NCI-H1436 treated with DMSO at 0.1 percent for 48 hours (cell line): ENCODE results near the gene THBD.
A peak's percentile ranks its signal among the peaks of the same experiment; 100 is the strongest.

ENCODE experiments used
- DNase-seq: peaks from one replicate; lab custom pipeline; 2025; lab: John Stamatoyannopoulos, UW

The THBD gene

GRCh38 chr20:23084845-23085365 is 35.4 kb upstream of the THBD start:
- no peak for DNase-seq

DNA sequence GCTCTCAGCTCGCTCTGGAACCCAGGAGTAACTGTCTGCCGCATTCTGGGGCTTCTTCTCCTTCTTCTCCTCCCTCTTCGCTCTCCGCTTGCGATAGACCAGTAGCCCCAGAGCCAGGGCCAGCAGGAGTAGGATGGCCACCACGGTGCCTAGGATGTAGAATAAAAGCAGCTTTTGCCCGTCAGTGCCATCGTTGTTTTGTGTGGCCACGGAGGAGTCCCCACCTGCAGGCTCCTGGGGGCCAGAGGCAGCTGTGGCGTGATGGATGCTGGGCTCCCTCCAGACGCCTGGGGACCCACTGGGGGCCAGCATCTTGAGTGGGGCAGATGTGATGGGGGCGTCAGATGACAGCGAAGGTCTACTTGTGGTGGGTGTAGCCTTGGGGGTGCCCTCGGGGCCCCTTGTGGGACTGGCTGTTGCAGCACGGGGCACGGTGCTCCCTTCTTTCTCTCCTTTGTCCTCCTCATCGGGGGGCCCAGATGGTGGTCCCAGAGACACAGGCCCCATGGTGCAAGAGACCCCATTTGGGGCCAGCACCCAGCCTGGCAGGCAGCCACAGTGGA is 34.9 kb upstream of the THBD start:
- no peak for DNase-seq

GRCh38 chr20:23083553-23084220 is 34.2 kb upstream of the THBD start:
- no peak for DNase-seq

DNA sequence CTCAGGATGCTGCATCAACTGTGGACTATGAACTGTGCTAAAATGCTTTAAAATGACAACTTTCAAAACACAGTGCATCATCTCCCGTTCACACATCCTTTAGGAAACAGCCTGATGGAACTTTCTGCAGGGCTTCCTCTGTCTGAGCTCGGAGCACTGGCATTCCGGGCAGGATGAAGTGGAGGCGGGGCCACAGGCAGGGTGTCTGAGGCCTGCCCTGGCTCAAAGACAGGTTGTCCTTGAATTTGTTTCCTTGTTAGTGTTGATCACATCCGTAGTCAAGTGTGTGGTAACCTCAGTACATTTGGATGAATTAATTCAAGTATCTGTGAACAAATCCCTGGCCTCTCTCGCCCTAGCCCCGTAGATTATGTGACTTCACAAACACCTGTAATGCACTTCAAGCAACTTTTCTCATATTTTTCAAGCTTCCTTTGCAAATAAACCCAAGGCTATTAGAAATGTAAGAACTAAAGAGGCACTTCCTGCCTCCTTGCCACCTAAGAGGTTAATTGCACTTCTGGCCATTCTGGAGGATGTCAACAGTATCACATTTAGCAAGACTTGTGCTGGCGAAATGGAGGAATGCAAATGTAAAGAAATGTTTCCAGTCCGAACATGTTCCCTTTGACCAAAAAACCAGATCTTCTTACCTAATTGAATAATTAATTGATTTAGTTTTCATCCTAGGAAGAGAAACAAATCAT is 33.5 kb upstream of the THBD start:
- no peak for DNase-seq

GRCh38 chr20:23081263-23081819 is 31.9 kb upstream of the THBD start:
- no peak for DNase-seq

GRCh38 chr20:23080521-23080920 is 31.0 kb upstream of the THBD start:
- DNase-seq = no peak

- no peak for DNase-seq
Observed at GRCh38 chr20:23079926-23080325, 30.5 kb upstream of the THBD start.

DNA sequence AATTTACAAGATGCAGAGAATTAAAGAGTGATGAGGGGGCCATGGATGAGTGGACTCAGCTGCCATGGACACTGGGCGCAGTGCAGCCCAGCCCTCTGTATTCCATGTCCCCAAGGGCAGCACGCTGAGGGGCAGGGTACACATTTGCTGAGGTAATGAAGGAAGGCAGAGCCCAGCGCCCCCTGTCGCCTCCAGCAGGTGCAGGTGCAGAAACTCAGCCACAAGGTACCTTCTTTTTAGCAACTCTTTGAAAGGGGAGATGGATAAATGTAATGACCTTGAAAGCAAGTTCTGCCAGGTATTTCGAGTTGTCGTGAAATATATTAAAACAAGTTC is 29.5 kb upstream of the THBD start:
- peak; percentile 69 for DNase-seq

DNA sequence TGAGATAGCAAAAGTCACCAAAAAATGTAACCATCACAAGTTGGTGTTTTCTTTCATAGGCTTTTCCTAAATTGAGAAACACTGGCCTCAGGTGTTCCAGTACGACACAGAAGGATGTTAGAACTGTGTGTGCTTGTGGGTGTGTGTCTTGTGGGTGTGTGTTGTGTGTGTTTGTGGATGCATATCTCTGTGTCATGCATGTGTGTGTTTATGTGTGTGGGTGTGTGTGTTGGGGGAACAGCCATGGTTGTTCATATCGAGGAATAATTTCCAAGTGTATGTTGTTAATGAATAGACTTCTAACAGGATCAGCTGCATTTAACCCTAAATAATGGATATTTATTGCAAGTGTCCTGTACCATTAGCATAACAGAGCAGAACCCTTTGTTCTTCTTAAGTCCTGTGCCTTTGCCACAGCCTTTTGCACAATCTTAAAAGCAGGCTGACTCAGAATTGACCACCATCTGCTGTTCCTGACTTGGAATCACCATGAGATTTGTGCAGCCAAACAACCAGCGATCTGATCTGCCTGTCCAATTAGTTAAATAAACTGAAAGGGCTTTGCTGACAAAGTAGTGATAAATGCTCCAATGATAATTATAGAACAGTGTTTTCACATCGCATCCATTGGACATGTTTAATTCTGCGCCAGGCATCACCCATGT is 29.0 kb upstream of the THBD start:
- peak; percentile 69 for DNase-seq

GRCh38 chr20:23077277-23077676 is 27.8 kb upstream of the THBD start:
- no peak for DNase-seq

DNA sequence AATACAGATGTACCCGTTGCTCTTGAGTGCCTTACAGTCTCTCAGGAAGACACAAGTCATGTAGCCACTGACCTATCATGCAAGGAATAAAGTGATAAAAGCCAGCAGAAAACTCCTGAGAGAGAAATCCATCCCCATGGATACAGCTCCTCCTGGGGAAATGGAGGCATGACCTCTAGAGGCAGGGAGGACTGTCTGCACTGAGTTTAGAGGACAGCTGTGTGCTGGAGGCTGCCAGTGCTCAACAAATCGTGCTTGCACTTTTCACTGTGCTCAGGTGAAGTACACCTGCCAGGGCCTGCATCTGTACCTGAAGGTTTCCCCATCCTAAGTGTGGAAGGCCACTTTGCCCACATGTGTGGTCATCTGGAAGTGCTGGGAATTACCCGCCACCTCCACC is 24.6 kb upstream of the THBD start:
- DNase-seq = no peak

- no peak for DNase-seq
Observed at GRCh38 chr20:23072892-23073586, 23.6 kb upstream of the THBD start.

DNA sequence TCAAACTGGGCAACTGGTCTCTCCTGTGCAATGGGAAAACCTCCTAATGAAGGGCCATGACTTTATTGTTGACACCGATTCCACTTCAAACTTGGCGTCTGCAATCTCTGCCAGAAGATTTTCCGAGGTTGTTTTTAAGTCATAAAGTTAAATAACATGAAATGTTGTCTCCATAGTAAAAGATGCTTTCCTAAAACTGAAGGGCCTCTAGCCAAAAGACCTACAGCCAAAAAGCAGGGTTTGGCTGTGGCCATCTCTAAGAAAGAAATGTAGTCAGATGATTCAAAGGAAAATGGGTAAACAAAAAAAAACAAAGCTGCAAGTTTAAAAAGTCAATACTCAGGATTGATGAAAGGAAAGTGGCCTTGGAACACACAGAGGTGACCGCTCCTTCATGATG is 22.5 kb upstream of the THBD start:
- DNase-seq = no peak

- DNase-seq = no peak
Observed at GRCh38 chr20:23071398-23071797, 21.9 kb upstream of the THBD start.

DNA sequence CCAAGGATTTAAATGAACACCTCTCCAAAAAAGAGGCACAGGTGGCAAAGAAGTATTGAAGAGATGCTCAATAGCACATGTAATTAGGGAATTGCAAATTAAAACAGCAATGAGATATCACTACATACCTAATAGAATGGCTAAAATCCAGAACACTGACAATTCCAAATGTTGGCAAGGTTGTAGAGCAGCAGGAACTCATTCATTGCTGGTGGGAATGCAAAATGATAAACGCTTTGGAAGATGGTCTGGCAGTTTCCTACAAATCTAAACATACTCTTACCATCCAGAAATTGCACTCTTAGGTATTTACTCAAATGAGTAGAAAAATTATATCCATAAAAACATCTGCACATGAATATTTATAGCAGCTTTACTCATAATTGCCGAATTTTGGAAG is 19.6 kb upstream of the THBD start:
- no peak for DNase-seq

- no peak for DNase-seq
Observed at GRCh38 chr20:23068283-23068682, 18.8 kb upstream of the THBD start.

DNA sequence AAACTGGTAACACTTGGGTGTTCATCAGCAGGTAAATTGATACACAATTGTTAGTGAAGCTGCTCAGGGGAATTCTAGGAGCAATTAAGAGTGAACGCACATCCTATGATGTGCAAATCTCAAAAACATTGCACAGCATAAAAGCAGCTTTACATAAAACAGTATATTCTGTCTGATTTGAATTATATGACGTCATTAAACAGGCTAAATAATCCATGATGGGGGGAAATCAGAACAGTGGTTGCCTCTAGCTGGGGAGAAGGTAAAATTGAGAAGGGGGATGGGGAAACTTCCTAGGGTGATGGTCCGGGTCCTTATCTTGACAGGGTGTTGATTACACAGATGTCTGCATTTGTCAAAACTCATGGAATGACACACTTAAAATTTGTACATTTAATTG is 17.3 kb upstream of the THBD start:
- DNase-seq = no peak

DNA sequence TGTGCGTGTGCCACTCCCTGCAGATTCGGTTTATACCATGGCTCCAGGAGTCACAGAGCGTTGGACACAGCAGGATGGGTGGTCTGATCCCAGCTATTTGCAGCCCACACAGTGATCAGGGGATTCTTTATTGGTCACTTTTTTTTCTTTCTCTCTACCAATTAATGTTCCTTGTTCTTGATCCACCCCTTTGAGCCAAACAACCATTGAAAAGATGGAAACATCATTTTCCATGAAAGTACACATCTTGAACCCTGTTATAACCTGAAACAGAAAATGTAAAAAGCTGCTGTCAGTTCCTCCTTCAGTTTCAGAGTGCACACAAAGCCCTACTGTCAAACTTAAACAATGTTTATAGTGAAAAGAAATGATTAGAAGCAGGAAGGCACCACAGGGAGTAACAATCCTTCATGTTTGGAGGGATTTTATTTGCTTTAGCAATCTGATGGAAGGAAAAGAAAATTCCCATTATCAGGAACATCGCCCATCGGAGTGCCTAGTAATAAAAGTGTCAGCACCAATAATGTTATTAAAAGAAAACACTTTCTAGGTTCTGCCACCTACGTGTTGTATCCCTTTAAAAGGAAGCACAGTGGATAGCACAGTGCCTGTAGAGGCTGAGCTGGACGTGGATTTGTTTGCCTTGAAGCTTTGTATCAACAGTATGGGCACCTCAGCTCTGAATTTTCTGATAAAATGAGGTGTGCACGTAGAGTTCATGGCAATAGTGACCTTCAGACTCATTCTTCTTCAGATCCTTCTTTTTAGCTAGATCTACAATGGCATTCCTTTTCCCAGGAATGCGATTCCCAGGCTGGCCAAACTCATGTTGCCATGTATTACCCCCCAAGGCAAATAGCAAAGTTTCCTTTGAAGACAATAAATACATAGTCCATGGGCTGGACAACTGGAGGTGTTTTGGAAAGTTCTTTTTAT is 16.1 kb upstream of the THBD start:
- no peak for DNase-seq

DNA sequence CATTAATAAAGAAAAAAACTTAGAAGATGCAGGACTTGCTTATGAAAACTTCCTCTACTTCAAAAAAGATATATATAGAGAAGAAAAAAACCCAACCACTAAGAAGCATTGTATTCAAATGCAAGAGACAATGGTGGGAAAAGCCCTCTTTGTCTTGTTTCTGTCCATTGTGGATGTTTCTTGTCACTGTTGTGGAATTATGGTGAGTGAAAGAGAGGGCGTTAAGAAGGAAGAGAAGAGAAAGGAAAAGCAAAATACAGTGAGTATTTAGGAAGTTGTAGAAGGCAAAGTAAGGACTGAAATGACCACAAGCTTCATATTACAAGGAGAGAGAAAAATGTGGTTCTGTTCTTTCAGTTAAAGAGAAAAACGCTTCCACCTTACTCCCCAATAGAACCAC is 14.1 kb upstream of the THBD start:
- DNase-seq = no peak

GRCh38 chr20:23063168-23063567 is 13.7 kb upstream of the THBD start:
- DNase-seq = no peak

DNA sequence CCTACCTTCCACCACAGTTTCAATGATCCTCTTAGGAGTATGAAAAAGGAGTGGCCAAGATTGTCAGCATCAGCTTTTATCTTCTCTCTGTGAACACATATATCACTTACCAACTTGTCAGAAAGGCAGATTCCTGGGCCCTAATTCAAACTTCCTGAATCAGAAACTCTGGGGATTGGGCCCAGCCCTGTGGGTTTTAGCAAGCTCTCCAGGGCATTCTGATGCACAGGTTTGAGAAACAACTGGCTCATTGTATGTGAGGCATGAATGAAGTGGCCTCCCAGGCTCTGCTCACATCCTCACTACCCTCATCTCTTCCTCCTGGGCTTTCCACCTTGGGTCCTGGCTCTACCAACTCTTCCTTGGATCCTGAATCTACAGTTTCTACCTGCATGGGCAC is 13.2 kb upstream of the THBD start:
- DNase-seq = no peak
